22Rv1 (cell line): ENCODE results near the gene EPS8L2.
"Not testable (repeated sequence)": the region's sequence is repeated elsewhere in the genome, so short reads cannot be mapped to it uniquely, and the experiment has no call there.

Source experiments
- H3K27ac ChIP-seq: fragments of 450-650 bp; 2 replicates; pipeline ENCODE4 v1.5.1; 2017
- CTCF ChIP-seq: fragments of 450-650 bp; IDR thresholded peaks from 2 replicates; pipeline ENCODE4 v1.5.1; 2017; ENCODE audit warnings: mild to moderate bottlenecking
- ZFX ChIP-seq: fragments of 450-650 bp; IDR thresholded peaks from 2 replicates; pipeline ENCODE4 v1.6.1; 2017; ENCODE audit warnings: antibody characterized with exemption, borderline replicate concordance

Gene EPS8L2

DNA sequence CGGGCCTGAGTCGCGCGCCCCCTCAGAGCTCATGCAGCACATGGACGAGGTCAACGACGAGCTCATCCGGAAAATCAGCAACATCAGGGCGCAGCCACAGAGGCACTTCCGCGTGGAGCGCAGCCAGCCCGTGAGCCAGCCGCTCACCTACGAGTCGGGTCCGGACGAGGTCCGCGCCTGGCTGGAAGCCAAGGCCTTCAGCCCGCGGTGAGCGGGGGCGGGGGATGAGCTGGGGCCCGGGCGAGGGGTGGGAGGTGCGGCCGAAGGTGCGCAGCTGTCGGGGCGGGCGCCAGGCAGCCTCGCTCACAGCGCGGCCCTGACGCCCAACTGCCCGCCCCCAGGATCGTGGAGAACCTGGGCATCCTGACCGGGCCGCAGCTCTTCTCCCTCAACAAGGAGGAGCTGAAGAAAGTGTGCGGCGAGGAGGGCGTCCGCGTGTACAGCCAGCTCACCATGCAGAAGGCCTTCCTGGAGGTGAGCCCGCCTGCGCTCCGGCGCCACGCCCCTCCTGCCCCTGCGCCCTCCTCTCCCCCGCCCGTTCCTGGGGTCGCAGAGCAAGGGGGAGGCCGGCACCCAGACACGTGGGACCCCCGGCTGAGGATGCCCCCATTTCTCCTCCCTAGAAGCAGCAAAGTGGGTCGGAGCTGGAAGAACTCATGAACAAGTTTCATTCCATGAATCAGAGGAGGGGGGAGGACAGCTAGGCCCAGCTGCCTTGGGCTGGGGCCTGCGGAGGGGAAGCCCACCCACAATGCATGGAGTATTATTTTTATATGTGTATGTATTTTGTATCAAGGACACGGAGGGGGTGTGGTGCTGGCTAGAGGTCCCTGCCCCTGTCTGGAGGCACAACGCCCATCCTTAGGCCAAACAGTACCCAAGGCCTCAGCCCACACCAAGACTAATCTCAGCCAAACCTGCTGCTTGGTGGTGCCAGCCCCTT lies 20.5 kb downstream of the EPS8L2 start:
- TF ChIP-seq ZFX, result no peak
- TF ChIP-seq CTCF, result no peak
- H3K27ac ChIP-seq, result no peak overlapping the region

DNA sequence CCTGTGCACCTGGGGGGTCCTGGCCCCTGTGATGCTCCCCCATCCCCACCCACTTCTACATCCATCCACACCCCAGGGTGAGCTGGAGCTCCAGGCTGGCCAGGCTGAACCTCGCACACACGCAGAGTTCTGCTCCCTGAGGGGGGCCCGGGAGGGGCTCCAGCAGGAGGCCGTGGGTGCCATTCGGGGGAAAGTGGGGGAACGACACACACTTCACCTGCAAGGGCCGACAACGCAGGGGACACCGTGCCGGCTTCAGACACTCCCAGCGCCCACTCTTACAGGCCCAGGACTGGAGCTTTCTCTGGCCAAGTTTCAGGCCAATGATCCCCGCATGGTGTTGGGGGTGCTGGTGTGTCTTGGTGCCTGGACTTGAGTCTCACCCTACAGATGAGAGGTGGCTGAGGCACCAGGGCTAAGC lies 21.3 kb downstream of the EPS8L2 start:
- H3K27ac ChIP-seq, result no peak overlapping the region

DNA sequence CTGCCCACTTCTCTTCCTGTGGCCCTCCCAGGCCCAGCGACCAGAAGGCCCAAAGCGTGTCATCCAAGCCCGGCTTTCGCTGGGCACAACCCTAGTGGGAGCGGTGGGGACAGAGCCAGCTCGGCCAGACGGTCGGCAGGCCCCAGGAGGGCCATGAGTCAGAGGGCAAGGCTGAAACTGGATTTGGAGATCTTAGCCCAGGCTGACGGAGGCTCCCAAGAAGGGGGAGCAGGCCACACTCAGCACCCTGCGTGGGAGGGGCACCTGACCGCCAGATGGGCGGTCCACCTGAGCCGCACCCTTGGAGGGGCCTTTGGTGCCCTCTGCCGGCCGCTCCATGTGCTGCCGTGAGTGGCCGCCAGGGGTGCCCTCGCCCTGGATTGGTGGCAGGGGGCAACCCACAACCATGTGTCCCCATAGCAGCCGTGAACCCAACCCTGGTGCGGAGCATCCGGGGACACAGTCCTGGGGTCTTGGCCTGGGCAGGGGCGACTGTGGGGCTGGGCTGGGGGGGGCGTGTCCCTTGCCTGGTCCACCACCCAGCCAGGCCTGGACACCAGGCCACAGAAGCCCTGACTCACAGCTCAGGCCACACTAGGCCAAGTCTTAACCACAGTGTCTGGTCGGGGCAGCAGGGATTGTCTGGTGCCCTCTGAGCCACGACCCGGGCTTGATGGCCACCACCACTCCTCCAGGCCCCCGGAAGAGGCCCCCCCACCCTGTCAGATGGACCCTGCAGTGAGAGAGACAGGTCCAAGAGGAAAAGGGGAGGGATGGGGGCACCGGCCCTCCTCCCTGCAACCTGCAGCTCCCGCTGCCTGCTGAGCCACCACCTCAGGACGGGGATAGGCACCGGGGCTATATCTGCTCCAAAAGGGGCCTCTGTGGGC lies 22.1 kb downstream of the EPS8L2 start:
- TF ChIP-seq ZFX, result no peak
- TF ChIP-seq CTCF, result peak; percentile 97
- no peak overlapping the region for H3K27ac ChIP-seq

More for the DNA sequence above, 21.3 kb downstream of the EPS8L2 start:
- TF ChIP-seq CTCF (no peak), ZFX (no peak)

DNA sequence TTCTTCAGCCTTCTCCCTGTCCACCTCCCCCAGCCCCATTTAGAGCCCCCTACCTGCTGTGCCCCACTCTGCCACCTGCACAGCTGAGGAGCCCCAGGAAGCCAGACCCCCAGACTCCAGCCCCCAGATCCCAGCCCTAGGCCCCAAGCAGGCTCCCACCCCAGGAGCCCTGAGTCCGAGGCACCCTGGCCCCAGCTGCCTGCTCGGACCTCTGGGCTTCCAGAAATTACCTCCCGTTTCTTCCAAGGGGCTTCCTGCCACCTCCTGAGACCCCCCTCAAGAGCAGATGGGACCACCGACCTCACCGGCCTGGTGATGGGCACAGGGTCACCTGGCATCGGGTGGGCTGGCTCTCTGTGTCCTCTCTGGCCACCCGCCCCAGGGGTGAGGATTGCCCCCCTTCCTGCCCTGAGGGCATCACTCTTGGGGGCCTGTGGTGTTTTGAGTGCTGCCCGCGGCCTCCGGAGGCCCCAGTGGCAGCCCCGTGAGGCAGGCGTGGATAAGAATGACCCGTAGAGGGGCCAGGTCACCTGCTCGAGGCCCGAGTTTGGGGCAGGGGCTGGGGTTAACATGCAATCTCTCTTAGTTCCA lies 23.0 kb downstream of the EPS8L2 start:
- TF ChIP-seq CTCF (no peak), ZFX (no peak)
- no peak overlapping the region for H3K27ac ChIP-seq

- TF ChIP-seq CTCF (no peak), ZFX (no peak)
- no peak overlapping the region for H3K27ac ChIP-seq
Observed at GRCh38 chr11:729492-730074, 23.6 kb downstream of the EPS8L2 start.

GRCh38 chr11:733072-733471 lies 27.0 kb downstream of the EPS8L2 start:
- TF ChIP-seq ZFX, result no peak
- TF ChIP-seq CTCF, result no peak
- H3K27ac ChIP-seq, result no peak overlapping the region

GRCh38 chr11:734541-734940 lies 28.5 kb downstream of the EPS8L2 start:
- H3K27ac ChIP-seq, result not testable (repeated sequence)
